Stimulated activated memory B cell treated with anti-CD40 and anti-IgM and Interleukin-4, amounts not matched to agents 10 μg/mL and 1 μg/mL and 100 μg/mL, for 72 hours (primary cell): Measurements from ENCODE around the gene UNC119B.
"Not testable (repeated sequence)": the region's sequence is repeated elsewhere in the genome, so short reads cannot be mapped to it uniquely, and the experiment has no call there.

Experiments used
- ATAC-seq: fragments of 150-1000 bp; cut with Tn5 transposase; 2 replicates; pipeline ENCODE4 v1.10.0; 2021
- H3K27ac Mint-ChIP-seq: one replicate; pipeline ENCODE4 v1.8.0; 2022; ENCODE audit warnings: mild to moderate bottlenecking, mixed read lengths
- H3K27me3 Mint-ChIP-seq: one replicate; pipeline ENCODE4 v1.8.0; 2022; ENCODE audit warnings: mixed read lengths
- H3K36me3 Mint-ChIP-seq: one replicate; pipeline ENCODE4 v1.8.0; 2022; ENCODE audit warnings: mixed read lengths
- H3K4me1 Mint-ChIP-seq: one replicate; pipeline ENCODE4 v1.8.0; 2022; ENCODE audit warnings: mixed read lengths
- H3K4me3 Mint-ChIP-seq: one replicate; pipeline ENCODE4 v1.8.0; 2022; ENCODE audit warnings: mild to moderate bottlenecking, moderate library complexity, mixed read lengths
- H3K9me3 Mint-ChIP-seq: one replicate; pipeline ENCODE4 v1.8.0; 2022; ENCODE audit warnings: mixed read lengths

UNC119B gene

DNA sequence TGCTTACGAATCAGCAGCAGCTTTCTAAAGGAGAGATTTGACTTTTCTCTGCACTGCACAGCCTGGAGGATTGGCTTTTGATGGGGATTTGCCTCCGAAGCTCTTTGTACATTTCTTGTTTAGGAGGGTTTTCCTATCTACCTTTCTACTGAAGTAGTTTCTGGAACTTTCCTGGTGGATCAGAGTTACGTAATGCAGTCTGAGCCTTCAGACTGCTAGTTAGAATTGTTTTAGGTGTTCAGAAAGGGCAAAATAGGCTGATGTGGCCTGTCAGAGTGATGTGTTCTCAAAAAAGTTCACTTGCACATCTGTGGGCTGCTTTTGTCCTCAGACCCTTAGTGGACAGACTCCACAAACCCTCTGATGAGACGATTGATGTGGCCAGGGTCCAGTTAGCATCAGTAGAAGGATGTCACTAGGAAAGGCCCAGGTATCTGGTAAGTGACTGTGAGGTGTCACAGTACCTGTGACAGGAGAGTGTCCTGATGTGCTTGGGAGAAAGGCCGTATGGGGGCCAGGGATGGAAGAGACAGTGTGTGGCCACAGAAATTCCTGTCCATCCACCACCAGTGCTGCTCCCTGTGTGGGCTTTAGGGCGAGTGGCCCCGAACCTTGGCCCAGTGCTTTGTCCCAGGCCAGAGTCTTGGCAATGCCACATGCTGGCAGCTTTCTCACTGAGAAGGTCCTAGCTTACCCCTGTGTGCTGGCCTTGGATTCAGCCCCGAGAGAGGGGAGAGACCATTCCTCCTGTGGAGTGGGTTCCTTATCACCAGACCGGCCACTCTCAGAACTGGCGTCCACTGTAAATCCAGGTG, 10.9 kb downstream of the UNC119B start:
- H3K27me3 Mint-ChIP-seq: no peaks in the 10 kb centered on the region
- peaks cover 40% of the 10 kb centered on the region for H3K4me1 Mint-ChIP-seq
- peaks cover 70% of the 10 kb centered on the region for H3K36me3 Mint-ChIP-seq
- H3K27ac Mint-ChIP-seq: no peak overlapping the region
- no peak overlapping the region for H3K4me3 Mint-ChIP-seq
- no peaks in the 10 kb centered on the region for H3K9me3 Mint-ChIP-seq
- no peak for ATAC-seq

DNA sequence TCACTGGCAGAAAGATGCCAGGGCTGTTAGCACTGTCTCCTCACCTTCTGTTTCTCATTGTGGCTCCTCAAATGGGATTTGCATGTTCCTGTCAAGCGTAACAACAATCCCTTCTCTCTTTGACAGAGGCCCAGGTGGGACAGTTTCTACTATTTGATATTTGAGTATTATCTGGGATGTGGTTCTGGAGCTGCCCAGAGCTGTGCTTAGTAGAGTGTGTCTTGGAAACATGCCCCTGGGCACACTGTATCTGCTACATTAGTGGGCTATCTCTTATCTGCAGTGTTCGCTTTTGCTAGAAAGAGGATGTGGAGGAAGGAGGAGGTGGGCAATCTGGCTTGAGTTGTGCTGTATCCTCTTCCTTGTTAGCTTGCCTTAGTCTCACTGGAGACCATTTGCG, 11.6 kb downstream of the UNC119B start:
- Mint-ChIP-seq H3K36me3 (peaks cover 63% of the 10 kb centered on the region), H3K9me3 (no peaks in the 10 kb centered on the region), H3K4me3 (no peak overlapping the region), H3K27me3 (no peaks in the 10 kb centered on the region), H3K27ac (no peak overlapping the region), H3K4me1 (peaks cover 42% of the 10 kb centered on the region)
- ATAC-seq: no peak

DNA sequence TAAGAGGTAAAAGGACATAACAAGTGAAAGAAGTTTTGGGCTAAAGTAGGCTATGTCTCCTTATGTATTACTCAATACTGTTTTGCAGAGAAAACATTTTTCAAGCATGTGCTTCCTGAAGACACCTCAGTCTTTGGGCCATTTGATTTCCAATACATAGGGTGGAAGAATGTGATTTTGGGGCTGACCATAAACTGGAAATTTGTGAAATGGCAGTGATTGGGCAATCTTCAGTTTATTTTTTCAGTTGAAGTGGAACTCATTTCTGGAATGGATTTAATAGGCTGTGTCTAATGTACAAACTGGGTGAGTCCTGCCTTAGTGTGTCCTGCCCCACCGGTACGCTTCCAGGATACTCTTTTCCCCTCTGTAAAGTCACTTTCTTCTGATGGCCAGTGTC, 12.5 kb downstream of the UNC119B start:
- no peak for ATAC-seq
- Mint-ChIP-seq H3K4me3 (no peak overlapping the region), H3K27ac (no peak overlapping the region), H3K27me3 (no peaks in the 10 kb centered on the region), H3K4me1 (peaks cover 42% of the 10 kb centered on the region), H3K9me3 (no peaks in the 10 kb centered on the region), H3K36me3 (peaks cover 59% of the 10 kb centered on the region)

DNA sequence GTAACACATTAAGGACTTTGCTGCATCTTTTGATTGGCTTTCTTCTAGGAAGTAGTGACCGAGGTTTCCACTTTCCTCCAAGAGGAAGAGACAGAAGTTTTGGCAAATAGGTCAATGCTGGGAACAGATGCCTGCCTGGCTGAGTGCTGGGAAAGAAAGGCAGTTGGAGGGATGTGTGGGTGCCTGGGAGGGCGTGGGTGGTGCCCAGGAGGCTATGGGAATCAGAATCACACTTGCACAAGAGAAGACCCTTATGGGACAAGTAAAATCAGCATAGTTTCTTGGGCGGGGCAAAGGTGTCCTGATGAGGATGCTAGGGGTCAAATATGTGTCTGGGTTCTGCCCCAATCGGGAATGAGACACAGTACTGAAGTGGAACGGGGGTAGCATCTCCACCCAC, 14.5 kb downstream of the UNC119B start:
- Mint-ChIP-seq H3K27me3 (no peaks in the 10 kb centered on the region), H3K27ac (no peak overlapping the region)

DNA sequence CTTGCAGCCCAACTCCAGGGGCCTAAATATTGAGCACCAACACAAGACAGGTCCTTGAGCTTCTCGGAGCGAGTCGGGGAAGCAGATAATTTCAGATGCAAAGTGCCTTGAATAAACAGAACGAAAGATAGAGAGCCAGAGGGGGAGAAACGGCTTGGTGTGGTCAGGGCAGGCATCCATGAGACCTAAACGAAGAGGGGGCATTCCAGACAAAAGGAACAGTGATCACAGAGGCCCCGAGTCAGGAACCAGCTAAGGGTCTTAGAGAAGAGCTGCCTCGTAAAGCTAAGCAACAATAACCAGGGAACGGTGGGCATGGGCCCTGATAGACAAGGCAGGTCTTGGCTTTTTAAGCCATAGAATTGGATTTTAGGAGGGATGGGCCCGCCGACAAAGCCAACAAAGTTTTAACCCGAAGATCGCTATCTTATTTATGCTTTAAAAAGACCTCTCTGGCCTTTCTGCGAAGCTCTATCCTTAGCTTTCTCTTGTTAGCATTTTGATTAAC, 14.9 kb downstream of the UNC119B start:
- Mint-ChIP-seq H3K27ac (no peak overlapping the region), H3K9me3 (no peaks in the 10 kb centered on the region), H3K4me1 (peaks cover 36% of the 10 kb centered on the region), H3K27me3 (no peaks in the 10 kb centered on the region), H3K4me3 (peak overlapping the region; percentile 81), H3K36me3 (peaks cover 52% of the 10 kb centered on the region)
- ATAC-seq: no peak

More for the DNA sequence above, 14.5 kb downstream of the UNC119B start:
- Mint-ChIP-seq H3K4me3 (peak overlapping the region; percentile 81), H3K9me3 (no peaks in the 10 kb centered on the region), H3K4me1 (peaks cover 36% of the 10 kb centered on the region), H3K36me3 (peaks cover 52% of the 10 kb centered on the region)
- no peak for ATAC-seq

DNA sequence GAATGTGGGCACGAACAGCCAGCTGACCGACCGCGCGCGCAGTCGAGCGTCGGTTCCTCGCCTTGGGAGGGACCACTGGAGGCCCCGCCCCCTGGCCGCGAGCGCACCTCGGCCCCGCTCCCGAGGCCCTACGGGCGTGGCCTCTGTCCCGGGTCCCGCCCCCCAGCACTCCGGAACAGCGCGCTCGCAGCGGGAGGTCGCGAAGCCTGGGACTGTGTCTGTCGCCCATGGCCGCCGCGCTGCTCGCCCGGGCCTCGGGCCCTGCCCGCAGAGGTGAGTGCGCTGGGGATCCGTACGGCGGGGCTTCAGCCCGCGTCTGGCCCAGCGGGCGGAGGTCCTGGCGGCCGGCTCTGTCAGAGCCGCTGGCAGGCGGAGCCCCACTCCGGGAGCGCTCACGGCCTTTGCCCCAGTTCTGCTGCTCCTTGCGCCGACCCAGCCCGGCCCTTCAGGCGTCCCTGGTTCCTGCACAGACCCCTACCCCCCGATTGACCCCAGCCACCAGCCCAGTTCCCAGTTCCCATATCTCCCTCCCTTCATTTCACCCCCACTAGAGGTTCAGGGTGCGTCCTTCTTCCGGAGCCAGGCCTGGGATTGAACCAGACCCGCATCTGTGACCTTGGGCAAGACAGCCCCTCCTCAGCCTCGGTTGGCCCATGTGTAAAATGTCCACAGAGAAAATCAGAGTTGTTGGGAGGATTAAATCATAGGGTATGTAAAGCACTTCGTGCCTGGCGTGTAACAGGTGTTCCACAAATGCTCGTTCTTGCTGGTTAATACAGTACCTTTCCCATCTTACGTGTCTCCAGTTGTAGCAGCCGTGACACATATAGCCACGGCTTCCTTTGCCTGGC, 15.6 kb downstream of the UNC119B start, which contains the start of gene ACADS:
Gene ACADS, plus strand, starts transcription at position 168 of the 851 bp plus-strand sequence. Its CDS starts 60 bp downstream, at position 228.
- Mint-ChIP-seq H3K36me3 (peaks cover 51% of the 10 kb centered on the region), H3K4me3 (peak within 1 kb of the TSS; percentile 81), H3K4me1 (peaks cover 36% of the 10 kb centered on the region), H3K27ac (peak within 1 kb of the TSS; percentile 71), H3K9me3 (no peaks in the 10 kb centered on the region), H3K27me3 (no peaks in the 10 kb centered on the region)
- peak; percentile 100 for ATAC-seq

DNA sequence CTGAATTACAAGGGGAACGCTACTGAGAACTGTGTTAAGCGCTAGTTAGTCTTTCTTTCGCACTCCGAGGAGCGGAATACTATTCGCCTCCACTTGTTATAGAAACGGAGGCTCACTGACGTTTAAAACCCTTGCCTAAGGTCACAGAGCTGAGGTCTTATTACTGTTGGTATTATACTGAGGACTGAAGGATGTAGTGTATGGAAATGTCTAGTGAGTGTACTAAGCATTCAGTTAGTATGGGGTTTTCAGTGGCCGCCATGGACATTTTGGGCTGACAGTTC, 16.2 kb downstream of the UNC119B start:
- Mint-ChIP-seq H3K36me3 (peaks cover 47% of the 10 kb centered on the region), H3K27me3 (no peaks in the 10 kb centered on the region), H3K4me3 (peak overlapping the region; percentile 81), H3K4me1 (peaks cover 31% of the 10 kb centered on the region), H3K27ac (peak overlapping the region; percentile 71), H3K9me3 (no peaks in the 10 kb centered on the region)
- ATAC-seq: no peak

DNA sequence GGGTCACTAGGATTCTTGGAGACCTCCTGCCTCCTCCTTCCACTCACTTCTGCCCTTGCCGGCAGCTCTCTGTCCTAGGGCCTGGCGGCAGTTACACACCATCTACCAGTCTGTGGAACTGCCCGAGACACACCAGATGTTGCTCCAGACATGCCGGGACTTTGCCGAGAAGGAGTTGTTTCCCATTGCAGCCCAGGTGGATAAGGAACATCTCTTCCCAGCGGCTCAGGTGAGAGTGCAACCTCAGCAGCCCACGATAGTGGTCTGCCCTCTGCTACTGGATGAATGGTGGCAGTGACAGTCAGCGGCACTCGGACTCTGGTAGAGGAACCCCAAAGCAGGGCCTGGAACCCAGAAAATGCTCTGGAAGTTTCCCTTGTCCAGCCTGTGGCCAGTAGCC, 16.7 kb downstream of the UNC119B start:
- Mint-ChIP-seq H3K27me3 (no peaks in the 10 kb centered on the region), H3K36me3 (peaks cover 47% of the 10 kb centered on the region), H3K4me1 (peaks cover 26% of the 10 kb centered on the region), H3K27ac (no peak overlapping the region), H3K4me3 (no peak overlapping the region), H3K9me3 (no peaks in the 10 kb centered on the region)
- ATAC-seq: no peak

DNA sequence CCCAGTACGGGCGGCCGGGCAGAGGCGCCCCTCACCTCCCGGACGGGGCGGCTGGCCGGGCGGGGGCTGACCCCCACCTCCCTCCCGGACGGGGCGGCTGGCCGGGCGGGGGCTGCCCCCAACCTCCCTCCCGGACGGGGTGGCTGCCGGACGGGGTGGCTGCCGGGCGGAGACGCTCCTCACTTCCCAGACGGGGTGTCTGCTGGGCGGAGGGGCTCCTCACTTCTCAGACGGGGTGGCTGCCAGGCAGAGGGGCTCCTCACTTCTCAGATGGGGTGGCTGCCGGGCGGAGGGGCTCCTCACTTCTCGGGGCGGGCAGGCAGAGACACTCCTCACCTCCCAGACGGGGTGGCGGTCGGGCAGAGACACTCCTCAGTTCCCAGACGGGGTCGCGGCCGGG, 21.9 kb downstream of the UNC119B start:
- not testable (repeated sequence) for H3K27ac Mint-ChIP-seq

DNA sequence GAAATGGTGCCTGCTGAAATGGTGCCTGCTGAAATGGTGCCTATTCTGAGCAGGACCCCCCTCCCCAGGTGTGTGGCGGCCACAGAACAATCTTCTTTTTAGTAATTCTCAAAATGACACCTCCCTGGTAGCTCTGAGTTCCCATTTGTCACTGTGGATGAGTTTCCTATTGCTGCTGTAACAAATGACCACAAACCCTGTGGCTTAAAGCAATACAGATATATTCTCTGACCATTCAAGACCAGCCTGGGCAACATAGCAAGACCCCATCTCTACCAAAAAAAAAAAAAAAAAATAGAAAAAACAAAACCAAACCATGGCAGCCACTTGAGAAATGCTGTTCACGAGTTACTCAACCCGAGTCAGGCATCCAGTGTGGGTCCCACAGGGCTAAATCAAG, 23.3 kb downstream of the UNC119B start:
- Mint-ChIP-seq H3K4me1 (no peaks in the 10 kb centered on the region), H3K4me3 (no peak overlapping the region), H3K27ac (no peak overlapping the region), H3K36me3 (peaks cover 25% of the 10 kb centered on the region), H3K27me3 (no peaks in the 10 kb centered on the region), H3K9me3 (no peaks in the 10 kb centered on the region)
- no peak for ATAC-seq

More for the DNA sequence above, 21.9 kb downstream of the UNC119B start:
- H3K36me3 Mint-ChIP-seq: peaks cover 30% of the 10 kb centered on the region
- H3K9me3 Mint-ChIP-seq, ATAC-seq, H3K4me3 Mint-ChIP-seq, H3K27me3 Mint-ChIP-seq, H3K4me1 Mint-ChIP-seq: not testable (repeated sequence)

DNA sequence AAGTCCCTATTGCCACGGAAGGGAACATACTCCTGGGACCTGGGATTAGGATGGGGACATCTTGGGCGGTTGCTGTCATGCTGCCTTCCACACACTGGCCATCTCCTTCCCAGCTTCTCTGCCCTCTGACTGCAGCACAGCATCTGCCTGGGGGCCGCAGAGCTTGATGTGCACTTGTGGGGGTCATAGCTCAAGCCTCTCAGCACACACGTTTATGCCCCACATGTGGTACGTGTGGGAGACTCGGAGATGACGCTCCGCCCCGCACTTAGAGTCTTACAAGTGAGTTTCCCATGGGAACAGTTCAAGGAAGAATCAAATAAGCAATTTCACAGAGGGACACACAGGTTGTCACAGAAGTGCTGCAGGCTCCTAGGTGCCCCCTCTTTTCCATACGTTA, 24.0 kb downstream of the UNC119B start:
- H3K27ac Mint-ChIP-seq: no peak overlapping the region
- no peaks in the 10 kb centered on the region for H3K9me3 Mint-ChIP-seq
- no peak for ATAC-seq
- H3K27me3 Mint-ChIP-seq: no peaks in the 10 kb centered on the region
- H3K36me3 Mint-ChIP-seq: peaks cover 24% of the 10 kb centered on the region
- H3K4me3 Mint-ChIP-seq: no peak overlapping the region
- no peaks in the 10 kb centered on the region for H3K4me1 Mint-ChIP-seq

DNA sequence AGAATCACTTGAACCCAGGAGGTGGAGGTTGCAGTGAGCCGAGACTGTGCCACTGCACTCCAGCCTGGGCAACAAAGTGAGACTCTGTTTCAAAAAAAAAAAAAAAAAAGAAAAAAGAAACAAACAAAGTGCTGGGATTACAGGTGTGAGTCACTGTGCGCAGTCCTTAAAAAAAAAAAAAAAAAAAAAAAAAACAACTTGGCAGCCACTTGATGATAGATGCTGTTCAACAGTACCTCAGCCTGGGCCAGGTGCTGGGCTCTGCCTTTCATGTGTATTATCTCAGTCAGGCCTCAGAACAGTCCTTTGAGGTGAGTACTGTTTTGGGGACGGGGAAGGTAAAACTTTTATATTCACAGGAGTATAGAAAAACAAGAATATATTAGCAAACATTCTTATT, 24.9 kb downstream of the UNC119B start:
- no peaks in the 10 kb centered on the region for H3K4me1 Mint-ChIP-seq
- H3K4me3 Mint-ChIP-seq: no peak overlapping the region
- H3K9me3 Mint-ChIP-seq: no peaks in the 10 kb centered on the region
- no peak overlapping the region for H3K27ac Mint-ChIP-seq
- ATAC-seq: no peak
- H3K36me3 Mint-ChIP-seq: peaks cover 15% of the 10 kb centered on the region
- H3K27me3 Mint-ChIP-seq: no peaks in the 10 kb centered on the region

DNA sequence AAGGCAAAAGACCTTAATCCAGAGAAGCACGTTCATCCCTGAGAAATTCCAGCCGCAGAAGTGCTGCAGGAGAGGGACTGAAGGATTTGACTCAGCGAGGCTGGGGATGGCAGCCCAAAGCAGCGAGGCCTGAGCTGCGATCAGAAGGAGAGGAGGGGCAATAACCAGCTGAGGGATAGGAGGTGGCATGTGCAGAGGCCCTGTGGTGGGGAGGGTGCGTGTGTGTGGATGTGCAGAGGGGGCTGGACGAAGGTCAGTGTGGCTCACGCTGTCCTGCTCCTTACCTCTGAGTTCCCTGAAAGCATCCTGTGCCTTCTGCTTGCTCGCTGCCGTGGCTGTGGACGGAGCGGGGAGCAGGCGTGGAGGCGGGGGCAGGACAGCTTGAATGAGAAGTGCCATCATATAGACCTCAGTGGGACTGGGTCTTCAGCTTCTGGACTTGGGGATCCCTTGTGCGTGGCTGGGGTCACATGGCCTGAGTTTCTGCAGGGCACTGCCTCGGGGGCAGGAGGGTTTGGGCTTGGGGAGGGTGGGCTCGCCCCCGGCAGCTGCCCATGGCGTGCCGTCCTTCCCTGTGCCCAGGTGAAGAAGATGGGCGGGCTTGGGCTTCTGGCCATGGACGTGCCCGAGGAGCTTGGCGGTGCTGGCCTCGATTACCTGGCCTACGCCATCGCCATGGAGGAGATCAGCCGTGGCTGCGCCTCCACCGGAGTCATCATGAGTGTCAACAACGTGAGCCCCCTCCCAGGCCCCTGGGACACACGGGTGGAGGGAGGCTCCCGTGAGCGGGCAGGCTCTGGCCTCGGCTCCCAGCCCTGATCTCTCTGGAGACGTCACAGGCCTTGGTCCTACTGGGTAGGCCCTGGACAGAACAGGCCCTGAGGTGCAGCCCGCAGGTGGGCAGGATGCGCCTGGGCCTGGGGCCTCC, 26.4 kb downstream of the UNC119B start:
- no peak for ATAC-seq
- H3K27ac Mint-ChIP-seq: no peak overlapping the region
- no peaks in the 10 kb centered on the region for H3K27me3 Mint-ChIP-seq
- H3K36me3 Mint-ChIP-seq: peaks cover 9% of the 10 kb centered on the region
- H3K4me1 Mint-ChIP-seq: no peaks in the 10 kb centered on the region
- no peak overlapping the region for H3K4me3 Mint-ChIP-seq
- no peaks in the 10 kb centered on the region for H3K9me3 Mint-ChIP-seq

DNA sequence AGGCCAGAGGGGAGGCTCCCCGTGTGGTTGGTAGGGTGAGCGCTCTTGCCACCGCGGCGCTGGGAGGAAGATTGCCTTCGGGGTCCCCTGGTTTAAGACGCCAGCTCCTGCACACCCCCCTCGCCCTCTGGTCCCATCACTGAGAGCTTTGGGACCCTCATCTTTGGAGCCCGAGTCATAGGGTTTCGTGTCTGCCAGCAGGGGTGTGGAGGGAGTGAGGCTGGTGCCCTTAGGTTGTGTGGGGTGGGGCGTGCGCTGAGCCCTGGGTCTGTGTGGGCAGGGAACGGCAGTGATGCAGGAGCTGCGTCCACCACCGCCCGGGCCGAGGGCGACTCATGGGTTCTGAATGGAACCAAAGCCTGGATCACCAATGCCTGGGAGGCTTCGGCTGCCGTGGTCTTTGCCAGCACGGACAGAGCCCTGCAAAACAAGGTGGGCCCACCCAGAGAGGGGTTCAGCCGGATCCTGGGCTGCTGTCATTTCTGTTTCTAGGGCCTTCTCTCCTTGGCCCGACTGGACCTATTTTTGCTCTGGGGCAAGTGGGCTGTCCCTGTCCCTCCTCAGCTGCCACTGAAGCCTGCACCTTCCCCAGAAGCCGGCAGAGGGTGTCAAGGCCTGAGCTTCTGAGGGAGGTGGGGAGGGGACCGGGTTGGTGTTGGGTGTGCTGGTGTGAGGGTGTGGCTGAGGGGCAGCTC, 27.4 kb downstream of the UNC119B start:
- H3K9me3 Mint-ChIP-seq: no peaks in the 10 kb centered on the region
- H3K27ac Mint-ChIP-seq: no peak overlapping the region
- no peak for ATAC-seq
- H3K4me1 Mint-ChIP-seq: no peaks in the 10 kb centered on the region
- no peaks in the 10 kb centered on the region for H3K27me3 Mint-ChIP-seq
- H3K36me3 Mint-ChIP-seq: peaks cover 9% of the 10 kb centered on the region
- H3K4me3 Mint-ChIP-seq: no peak overlapping the region
